GM21717 (cell line): ENCODE results near the gene MSH3.
A peak's percentile ranks its signal among the peaks of the same experiment; 100 is the strongest.
"Not testable (repeated sequence)": the region's sequence is repeated elsewhere in the genome, so short reads cannot be mapped to it uniquely, and the experiment has no call there.

ENCODE experiments used
- ATAC-seq: cut with Tn5 transposase; IDR thresholded peaks from one replicate; pipeline ENCODE4 v1.9.1; 2021; ENCODE audit warnings: mild to moderate bottlenecking, moderate library complexity; ENCODE audit not compliant: unreplicated experiment

MSH3 gene

GRCh38 chr5:80789319-80790016 is 135.0 kb downstream of the MSH3 start:
- not testable (repeated sequence) for ATAC-seq

- no peak for ATAC-seq
These were observed 136.2 kb downstream of the MSH3 start for GRCh38 chr5:80790698-80791097.

- no peak for ATAC-seq
These were observed 138.9 kb downstream of the MSH3 start for GRCh38 chr5:80793354-80793753.

GRCh38 chr5:80796846-80797245 is 142.4 kb downstream of the MSH3 start:
- no peak for ATAC-seq

GRCh38 chr5:80797428-80798024 is 143.1 kb downstream of the MSH3 start:
- no peak for ATAC-seq

GRCh38 chr5:80798166-80798565 is 143.7 kb downstream of the MSH3 start:
- ATAC-seq = no peak

GRCh38 chr5:80798633-80799032 is 144.2 kb downstream of the MSH3 start:
- no peak for ATAC-seq

GRCh38 chr5:80799041-80799440 is 144.6 kb downstream of the MSH3 start:
- no peak for ATAC-seq

- no peak for ATAC-seq
These were observed 145.1 kb downstream of the MSH3 start for GRCh38 chr5:80799573-80799972.

- no peak for ATAC-seq
These were observed 149.9 kb downstream of the MSH3 start for GRCh38 chr5:80804332-80804731.

GRCh38 chr5:80805038-80805437 is 150.6 kb downstream of the MSH3 start:
- ATAC-seq = no peak

GRCh38 chr5:80806929-80807328 is 152.5 kb downstream of the MSH3 start:
- no peak for ATAC-seq

GRCh38 chr5:80809451-80809850 is 155.0 kb downstream of the MSH3 start:
- no peak for ATAC-seq

GRCh38 chr5:80810425-80810824 is 156.0 kb downstream of the MSH3 start:
- ATAC-seq = no peak

- ATAC-seq = no peak
These were observed 162.1 kb downstream of the MSH3 start for GRCh38 chr5:80816590-80816989.

GRCh38 chr5:80820685-80821084 is 166.2 kb downstream of the MSH3 start:
- no peak for ATAC-seq

GRCh38 chr5:80822640-80823039 is 168.2 kb downstream of the MSH3 start:
- no peak for ATAC-seq

- ATAC-seq = not testable (repeated sequence)
These were observed 169.7 kb downstream of the MSH3 start for GRCh38 chr5:80824159-80824558.

- no peak for ATAC-seq
These were observed 171.5 kb downstream of the MSH3 start for GRCh38 chr5:80825786-80826460.

GRCh38 chr5:80834710-80835109 is 180.3 kb downstream of the MSH3 start:
- ATAC-seq = no peak

GRCh38 chr5:80835128-80835527 is 180.7 kb downstream of the MSH3 start:
- no peak for ATAC-seq

- ATAC-seq = peak; percentile 94
These were observed 183.2 kb downstream of the MSH3 start for GRCh38 chr5:80837679-80838078.
